ENCODE results near the gene ERCC3.
"Not testable (repeated sequence)": the region's sequence is repeated elsewhere in the genome, so short reads cannot be mapped to it uniquely, and the experiment has no call there.

The ERCC3 gene

GRCh38 chr2:127225186-127225960 lies 68.6 kb downstream of the ERCC3 start:
- no peak for ATAC-seq

DNA sequence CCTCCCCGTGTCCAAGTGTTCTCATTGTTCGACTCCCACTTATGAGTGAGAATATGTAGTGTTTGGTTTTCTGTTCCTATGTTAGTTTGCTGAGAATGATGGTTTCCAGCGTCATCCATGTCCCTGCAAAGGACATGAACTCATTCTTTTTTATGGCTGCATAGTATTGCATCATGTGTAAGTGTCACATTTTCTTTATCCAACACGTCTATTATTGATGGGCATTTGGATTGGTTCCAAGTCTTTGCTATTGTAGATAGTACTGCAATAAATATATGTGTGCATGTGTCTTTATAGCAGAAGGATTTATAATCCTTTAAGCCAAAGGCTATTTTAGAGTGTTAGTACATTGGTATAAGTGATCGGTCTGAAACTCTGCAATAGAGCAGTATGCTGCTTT lies 69.8 kb downstream of the ERCC3 start:
- ATAC-seq = not testable (repeated sequence)

DNA sequence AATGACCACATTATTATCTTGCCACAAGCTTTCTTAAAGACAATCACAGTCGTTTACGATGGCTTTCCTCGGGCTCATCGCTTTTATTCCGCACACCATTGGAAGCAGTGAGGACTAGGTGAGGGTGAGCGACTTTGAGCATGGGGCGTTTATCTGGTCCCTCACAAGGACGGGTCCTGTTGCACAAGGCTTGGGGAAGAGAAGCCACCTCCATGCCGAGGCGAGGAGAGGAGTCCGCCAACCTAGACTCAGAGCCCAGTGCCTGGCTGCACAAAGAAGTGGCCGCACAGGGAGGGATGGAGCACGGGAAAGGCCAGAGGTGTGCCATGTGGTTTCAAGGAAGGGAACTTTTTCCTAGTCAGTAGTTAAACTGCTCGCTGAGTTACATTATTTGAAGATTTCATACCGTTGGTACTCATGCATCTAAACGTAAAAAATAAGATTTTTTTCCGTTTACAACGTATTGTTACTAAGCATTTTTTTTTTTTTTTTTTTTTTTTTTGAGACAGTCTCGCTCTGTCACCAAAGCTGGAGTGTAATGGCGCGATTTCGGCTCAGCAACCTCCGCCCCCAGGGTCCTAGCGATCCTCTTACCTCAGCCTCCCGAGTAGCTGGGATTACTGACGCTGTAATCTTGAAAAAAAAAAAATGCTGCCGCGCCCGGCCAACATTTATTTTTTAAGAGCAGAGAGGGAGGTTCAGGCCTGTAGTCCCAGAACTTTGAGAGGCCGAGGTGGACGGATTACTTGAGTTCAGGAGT lies 73.0 kb downstream of the ERCC3 start:
- ATAC-seq = no peak

GRCh38 chr2:127220102-127220767 lies 73.7 kb downstream of the ERCC3 start, which contains the start of gene CYP27C1:
Gene CYP27C1 (minus strand): TSS chr2:127220299. CDS start chr2:127220270, 29 bp downstream.
- no peak for ATAC-seq

DNA sequence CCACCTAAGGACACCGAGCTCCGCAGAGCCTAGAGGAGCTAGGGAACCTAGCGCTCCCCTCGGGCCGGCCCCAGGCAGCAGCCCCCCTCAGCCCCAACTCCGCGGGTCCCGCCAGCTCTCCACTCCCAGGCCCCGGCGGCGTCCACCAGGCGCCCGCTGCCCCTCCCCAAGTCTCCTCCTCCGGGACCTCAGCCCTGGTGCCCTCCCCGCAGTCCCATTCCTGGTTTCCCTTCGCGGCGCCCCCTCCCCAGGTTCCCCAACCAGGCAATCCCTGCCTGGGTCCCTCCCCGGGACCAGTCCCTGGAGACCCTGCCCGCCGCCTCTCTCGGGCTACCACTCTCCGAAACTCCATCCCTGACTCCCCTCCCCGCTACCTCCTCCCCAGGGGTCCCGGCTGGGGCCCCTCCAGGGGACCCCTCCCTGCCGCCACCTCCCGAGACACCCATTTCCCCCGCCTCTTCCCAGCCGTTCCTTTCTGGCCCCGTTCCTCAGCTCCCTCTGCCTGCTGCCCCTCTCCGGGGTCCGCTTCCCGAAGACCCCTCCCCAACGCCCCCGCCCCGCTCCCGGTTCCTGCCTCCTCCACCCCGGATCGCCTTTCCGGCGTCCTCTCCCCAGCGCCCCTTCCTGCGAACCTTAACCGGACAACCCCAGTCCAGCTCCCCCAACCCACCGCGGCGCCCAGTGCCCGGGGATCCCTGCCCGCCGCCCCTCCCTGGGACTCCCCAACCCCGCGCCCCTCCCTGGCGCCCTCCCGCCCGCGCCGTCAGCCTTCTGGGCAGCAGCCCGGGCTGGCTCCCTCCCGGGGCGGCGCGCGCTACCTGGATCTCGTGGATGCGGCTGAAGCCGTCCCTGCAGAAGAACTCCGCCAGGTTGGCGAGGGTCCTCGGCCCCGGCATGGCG lies 74.5 kb downstream of the ERCC3 start:
- ATAC-seq = no peak

DNA sequence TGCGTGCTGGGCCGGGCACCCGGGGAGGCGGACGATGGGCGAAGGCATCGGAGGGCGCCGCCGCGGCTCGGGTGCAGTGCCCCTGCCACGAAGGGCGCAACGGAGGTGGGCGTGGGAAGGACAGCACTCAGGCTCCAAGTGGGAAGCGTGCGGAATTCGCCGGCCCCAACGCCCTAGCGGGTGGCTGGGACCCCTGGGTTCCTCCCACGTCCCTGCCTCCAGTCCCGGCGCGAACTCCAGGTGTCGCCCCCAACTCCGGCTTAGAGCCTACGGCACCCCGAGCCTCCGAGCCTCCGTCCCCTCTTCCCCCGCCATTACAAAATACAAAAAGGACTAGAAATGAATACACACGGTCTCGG lies 75.2 kb downstream of the ERCC3 start:
- ATAC-seq = no peak

- ATAC-seq = no peak
Observed at GRCh38 chr2:127217470-127218325, 76.2 kb downstream of the ERCC3 start.

- no peak for ATAC-seq
Observed at GRCh38 chr2:127216593-127216992, 77.4 kb downstream of the ERCC3 start.

- no peak for ATAC-seq
Observed at GRCh38 chr2:127216095-127216494, 77.8 kb downstream of the ERCC3 start.

DNA sequence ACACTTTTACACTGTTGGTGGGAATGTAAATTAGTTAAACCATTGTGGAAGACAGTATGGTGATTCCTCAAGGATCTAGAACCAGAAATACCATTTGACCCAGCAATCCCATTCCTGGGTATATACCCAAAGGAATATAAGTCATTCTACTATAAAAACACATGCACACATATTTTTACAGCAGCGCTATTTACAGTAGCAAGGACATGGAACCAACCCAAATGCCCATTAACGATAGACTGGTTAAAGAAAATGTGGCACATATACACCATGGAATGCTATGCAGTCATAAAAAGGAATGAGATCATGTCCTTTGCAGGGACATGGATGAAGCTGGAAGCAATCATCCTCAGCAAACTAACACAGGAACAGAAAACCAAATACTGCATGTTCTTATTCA lies 79.7 kb downstream of the ERCC3 start:
- ATAC-seq = not testable (repeated sequence)

GRCh38 chr2:127208313-127208712 lies 85.6 kb downstream of the ERCC3 start:
- no peak for ATAC-seq
